ENCODE measurements around the gene ZFYVE28.

ZFYVE28 gene

GRCh38 chr4:2412534-2412884 lies 5.9 kb downstream of the ZFYVE28 start:
- no peak overlapping the region for H3K4me3 ChIP-seq (ENCODE audit: low read depth, low read length)

- no peak overlapping the region for H3K4me3 ChIP-seq (ENCODE audit: low read depth, low read length)
Observed at GRCh38 chr4:2411786-2412510, 6.5 kb downstream of the ZFYVE28 start.

- no peak overlapping the region for H3K4me3 ChIP-seq (ENCODE audit: low read depth, low read length)
Observed at GRCh38 chr4:2409381-2409783, 9.1 kb downstream of the ZFYVE28 start.

GRCh38 chr4:2408976-2409375 lies 9.5 kb downstream of the ZFYVE28 start:
- no peak overlapping the region for H3K4me3 ChIP-seq (ENCODE audit: low read depth, low read length)

GRCh38 chr4:2408401-2408958 lies 10.0 kb downstream of the ZFYVE28 start:
- no peak overlapping the region for H3K4me3 ChIP-seq (ENCODE audit: low read depth, low read length)

- no peak overlapping the region for H3K4me3 ChIP-seq (ENCODE audit: low read depth, low read length)
Observed at GRCh38 chr4:2407991-2408342, 10.5 kb downstream of the ZFYVE28 start.

- no peak overlapping the region for H3K4me3 ChIP-seq (ENCODE audit: low read depth, low read length)
Observed at GRCh38 chr4:2406920-2407319, 11.5 kb downstream of the ZFYVE28 start.

- no peak overlapping the region for H3K4me3 ChIP-seq (ENCODE audit: low read depth, low read length)
Observed at GRCh38 chr4:2406406-2406805, 12.0 kb downstream of the ZFYVE28 start.

GRCh38 chr4:2402941-2403340 lies 15.5 kb downstream of the ZFYVE28 start:
- H3K4me3 ChIP-seq (ENCODE audit: low read depth, low read length) = no peak overlapping the region

- peak overlapping the region; percentile 5 for H3K4me3 ChIP-seq (ENCODE audit: low read depth, low read length)
Observed at GRCh38 chr4:2402048-2402842, 16.2 kb downstream of the ZFYVE28 start.

- no peak overlapping the region for H3K4me3 ChIP-seq (ENCODE audit: low read depth, low read length)
Observed at GRCh38 chr4:2401610-2401983, 16.8 kb downstream of the ZFYVE28 start.

GRCh38 chr4:2400841-2401609 lies 17.4 kb downstream of the ZFYVE28 start:
- no peak overlapping the region for H3K4me3 ChIP-seq (ENCODE audit: low read depth, low read length)

GRCh38 chr4:2399631-2400190 lies 18.7 kb downstream of the ZFYVE28 start:
- H3K4me3 ChIP-seq (ENCODE audit: low read depth, low read length) = no peak overlapping the region

- no peak overlapping the region for H3K4me3 ChIP-seq (ENCODE audit: low read depth, low read length)
Observed at GRCh38 chr4:2399216-2399615, 19.2 kb downstream of the ZFYVE28 start.

- H3K4me3 ChIP-seq (ENCODE audit: low read depth, low read length) = no peak overlapping the region
Observed at GRCh38 chr4:2397596-2398379, 20.7 kb downstream of the ZFYVE28 start.

- no peak overlapping the region for H3K4me3 ChIP-seq (ENCODE audit: low read depth, low read length)
Observed at GRCh38 chr4:2396781-2397368, 21.6 kb downstream of the ZFYVE28 start.

GRCh38 chr4:2395584-2395983 lies 22.9 kb downstream of the ZFYVE28 start:
- H3K4me3 ChIP-seq (ENCODE audit: low read depth, low read length) = no peak overlapping the region

- H3K4me3 ChIP-seq (ENCODE audit: low read depth, low read length) = no peak overlapping the region
Observed at GRCh38 chr4:2395038-2395437, 23.4 kb downstream of the ZFYVE28 start.

- no peak overlapping the region for H3K4me3 ChIP-seq (ENCODE audit: low read depth, low read length)
Observed at GRCh38 chr4:2394528-2394927, 23.9 kb downstream of the ZFYVE28 start.
